Hepatocyte (in vitro differentiated cells): Measurements from ENCODE around the gene ARHGEF26.

Source experiments
- CTCF ChIP-seq: fragments of 200-600 bp; sonication (generic); IDR thresholded peaks from 2 replicates; pipeline ENCODE4 v1.5.1; 2016; ENCODE audit warnings: antibody characterized with exemption, mild to moderate bottlenecking; ENCODE audit not compliant: poor library complexity
- EZH2 ChIP-seq: fragments of 200-600 bp; sonication (generic); IDR thresholded peaks from 2 replicates; pipeline ENCODE4 v1.6.1; 2016; ENCODE audit warnings: antibody characterized with exemption, mild to moderate bottlenecking, borderline replicate concordance
- EZH2phosphoT487 ChIP-seq: fragments of 200-600 bp; sonication (generic); IDR thresholded peaks from one replicate; pipeline ENCODE4 v1.6.1; 2018; ENCODE audit warnings: antibody characterized with exemption, mild to moderate bottlenecking, low read depth, moderate library complexity; ENCODE audit not compliant: unreplicated experiment, severe bottlenecking

GRCh38 chr3:154131830-154132229, 10.6 kb downstream of the ARHGEF26 start:
- TF ChIP-seq CTCF = no peak
- no peak for TF ChIP-seq EZH2phosphoT487
- TF ChIP-seq EZH2 = no peak
